AG09319 (cell line): Measurements from ENCODE around the gene FBXL7.
"Not testable (repeated sequence)": the region's sequence is repeated elsewhere in the genome, so short reads cannot be mapped to it uniquely, and the experiment has no call there.

Source experiments
- DNase-seq: peaks from one replicate; pipeline ENCODE4 v3.0.0-alpha.2; 2010; ENCODE audit warnings: low read depth; ENCODE audit errors: extremely low read depth
- TF ChIP-seq, protein P1 (sequence below): IDR thresholded peaks from 2 replicates; pipeline ENCODE4 v1.5.1; 2011; ENCODE audit warnings: low read depth, mild to moderate bottlenecking, inconsistent platforms, low read length, moderate library complexity

The FBXL7 gene

GRCh38 chr5:15850939-15851341, 351.0 kb downstream of the FBXL7 start:
- TF ChIP-seq, protein P1, sequence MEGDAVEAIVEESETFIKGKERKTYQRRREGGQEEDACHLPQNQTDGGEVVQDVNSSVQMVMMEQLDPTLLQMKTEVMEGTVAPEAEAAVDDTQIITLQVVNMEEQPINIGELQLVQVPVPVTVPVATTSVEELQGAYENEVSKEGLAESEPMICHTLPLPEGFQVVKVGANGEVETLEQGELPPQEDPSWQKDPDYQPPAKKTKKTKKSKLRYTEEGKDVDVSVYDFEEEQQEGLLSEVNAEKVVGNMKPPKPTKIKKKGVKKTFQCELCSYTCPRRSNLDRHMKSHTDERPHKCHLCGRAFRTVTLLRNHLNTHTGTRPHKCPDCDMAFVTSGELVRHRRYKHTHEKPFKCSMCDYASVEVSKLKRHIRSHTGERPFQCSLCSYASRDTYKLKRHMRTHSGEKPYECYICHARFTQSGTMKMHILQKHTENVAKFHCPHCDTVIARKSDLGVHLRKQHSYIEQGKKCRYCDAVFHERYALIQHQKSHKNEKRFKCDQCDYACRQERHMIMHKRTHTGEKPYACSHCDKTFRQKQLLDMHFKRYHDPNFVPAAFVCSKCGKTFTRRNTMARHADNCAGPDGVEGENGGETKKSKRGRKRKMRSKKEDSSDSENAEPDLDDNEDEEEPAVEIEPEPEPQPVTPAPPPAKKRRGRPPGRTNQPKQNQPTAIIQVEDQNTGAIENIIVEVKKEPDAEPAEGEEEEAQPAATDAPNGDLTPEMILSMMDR, result no peak
- no peak for DNase-seq

DNA sequence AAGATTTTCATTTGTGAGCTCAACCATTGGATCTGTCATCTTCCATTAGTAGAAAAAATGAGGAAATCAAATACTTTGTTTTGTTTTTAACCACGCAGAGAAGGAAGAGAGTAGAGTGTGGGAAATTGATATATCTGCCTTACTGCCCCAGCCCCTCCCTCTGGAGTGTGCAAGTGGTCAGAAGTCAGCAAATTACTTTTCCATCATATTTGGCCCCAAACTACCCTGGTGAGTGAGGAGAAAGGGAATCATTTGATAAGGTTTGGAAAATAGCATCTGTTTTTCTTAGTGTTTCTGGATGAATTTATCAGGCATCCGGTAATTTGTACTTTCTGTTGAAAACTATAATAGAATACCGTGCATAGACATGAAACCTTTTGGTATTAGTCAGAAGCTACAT, 352.2 kb downstream of the FBXL7 start:
- TF ChIP-seq, protein P1, result no peak
- DNase-seq, result no peak

DNA sequence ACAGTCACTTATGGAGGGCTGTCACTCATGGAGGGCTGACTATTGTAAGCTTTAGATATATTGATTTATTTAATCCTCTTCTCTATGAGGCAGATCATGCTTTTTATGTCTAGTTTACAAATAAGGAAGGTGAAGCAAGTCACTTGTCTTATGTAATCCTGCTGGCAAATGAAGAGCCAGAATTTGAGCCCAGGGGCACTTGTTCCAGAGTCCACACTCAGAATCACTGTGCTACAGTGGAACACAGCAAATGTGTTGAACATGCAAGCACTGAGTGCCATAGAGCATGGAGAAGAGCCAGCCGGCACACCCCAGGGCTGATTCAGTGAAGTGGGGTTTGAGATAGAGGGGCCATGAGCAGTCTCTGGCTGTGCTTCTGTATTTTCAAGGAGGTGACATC, 353.0 kb downstream of the FBXL7 start:
- TF ChIP-seq, protein P1, result no peak
- DNase-seq, result no peak

DNA sequence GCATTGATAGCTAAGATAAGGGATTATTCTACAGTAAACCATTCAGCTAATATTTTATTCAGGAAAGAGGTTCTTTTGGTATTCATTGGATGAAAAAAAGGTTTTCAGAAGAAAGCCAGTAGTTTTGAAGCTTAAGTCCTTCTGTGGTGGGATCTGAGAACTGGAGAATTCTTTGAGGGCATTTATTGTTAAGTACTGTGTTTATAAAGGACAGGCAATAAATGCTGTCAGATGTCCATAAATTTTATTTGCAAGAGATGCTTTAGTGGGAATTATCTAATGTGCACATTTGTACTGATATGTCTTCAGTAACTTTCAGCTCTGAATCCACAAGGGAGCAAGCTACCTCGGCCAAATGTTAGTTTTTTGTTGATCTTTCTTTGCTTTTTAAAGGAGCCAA, 358.3 kb downstream of the FBXL7 start:
- TF ChIP-seq, protein P1, result no peak
- DNase-seq, result no peak

GRCh38 chr5:15864536-15865215, 364.7 kb downstream of the FBXL7 start:
- TF ChIP-seq, protein P1, result no peak
- no peak for DNase-seq

DNA sequence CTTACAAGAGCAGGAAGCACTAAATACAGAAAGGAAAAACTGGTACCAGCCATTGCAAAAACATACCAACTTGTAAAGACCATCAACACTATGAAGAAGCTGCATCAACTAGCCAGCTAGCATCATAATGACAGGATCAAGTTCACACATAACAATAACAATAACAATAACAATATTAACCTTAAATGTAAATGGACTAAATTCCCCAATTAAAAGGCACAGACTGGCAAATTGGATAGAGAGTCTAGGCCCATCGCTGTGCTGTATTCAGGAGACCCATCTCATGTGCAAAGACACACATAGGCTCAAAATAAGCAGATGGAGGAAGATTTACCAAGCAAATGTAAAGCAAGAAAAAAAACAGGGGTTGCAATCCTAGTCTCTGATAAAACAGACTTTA, 372.3 kb downstream of the FBXL7 start:
- DNase-seq, result not testable (repeated sequence)

- no peak for DNase-seq
- TF ChIP-seq, protein P1, result no peak
Measured at GRCh38 chr5:15877914-15878313, 377.9 kb downstream of the FBXL7 start.

GRCh38 chr5:15880201-15880600, 380.2 kb downstream of the FBXL7 start:
- no peak for DNase-seq
- TF ChIP-seq, protein P1, result no peak
